H1 (cell line): Measurements from ENCODE around the gene PTPMT1. TPM values are rescaled to one million over a fixed set of nuclear protein-coding genes. Genes with fewer than 3 reads are reported as not detected.

ENCODE experiments used
- CTCF ChIA-PET: fragments of 300-600 bp; sonication (Branson Sonifier 250); formaldehyde crosslinking; loops from one replicate; lab custom pipeline; 2021; ENCODE audit not compliant: partially characterized antibody; lab: Charles Lee
- POLR2A ChIA-PET: fragments of 300-600 bp; sonication (Branson Sonifier 250); formaldehyde crosslinking; loops from one replicate; lab custom pipeline; 2021; ENCODE audit warnings: inconsistent platforms; ENCODE audit not compliant: partially characterized antibody; lab: Charles Lee
- DNase-seq, 2 experiments: peaks; one replicate each; pipeline versions ENCODE4 v3.0.0 to v3.0.0-alpha.2; 2010 to 2022; ENCODE audit warnings: low spot score in 2 of 2, low read depth in 1 of 2, mixed read lengths in 1 of 2
- FAIRE-seq: peaks from 2 replicates; lab custom pipeline; 2011; peaks lifted over from hg19 to GRCh38; lab: Jason Lieb, UNC
- H2AFZ ChIP-seq: 2 replicates; pipeline ENCODE4 v1.8.1; 2012; ENCODE audit warnings: low read length, inconsistent platforms
- H2AK5ac ChIP-seq: 2 replicates; pipeline ENCODE4 v1.6.1; 2013; ENCODE audit warnings: low read depth, low read length
- H2BK120ac ChIP-seq: replicated peaks from 2 replicates; pipeline ENCODE3; 2013; ENCODE audit warnings: low read depth, low read length, inconsistent platforms
- H2BK12ac ChIP-seq: 2 replicates; pipeline ENCODE4 v1.6.1; 2013; ENCODE audit warnings: low read depth, low read length
- H2BK15ac ChIP-seq: 2 replicates; pipeline ENCODE4 v1.6.1; 2013; ENCODE audit warnings: low read length
- H2BK20ac ChIP-seq: 2 replicates; pipeline ENCODE4 v1.6.1; 2013; ENCODE audit warnings: low read length
- H2BK5ac ChIP-seq: 2 replicates; pipeline ENCODE4 v1.6.1; 2013; ENCODE audit warnings: low read depth, low read length
- H3K14ac ChIP-seq: 2 replicates; pipeline ENCODE4 v1.6.1; 2013; ENCODE audit warnings: inconsistent platforms; ENCODE audit not compliant: insufficient read length
- H3K18ac ChIP-seq: 2 replicates; pipeline ENCODE4 v1.6.1; 2013; ENCODE audit warnings: low read length; ENCODE audit errors: extremely low read depth
- H3K23ac ChIP-seq: 2 replicates; pipeline ENCODE4 v1.6.1; 2013; ENCODE audit warnings: inconsistent platforms; ENCODE audit not compliant: insufficient read length
- H3K23me2 ChIP-seq: 2 replicates; pipeline ENCODE4 v1.6.1; 2013; ENCODE audit warnings: low read depth, low read length
- H3K27ac ChIP-seq: 2 replicates; pipeline ENCODE4 v1.6.1; 2011; ENCODE audit warnings: low read depth, low read length, inconsistent platforms
- H3K27me3 ChIP-seq, 4 experiments: replicated peaks in 1 of 4; 1 replicate in 1 of 4; 2 replicates in 3 of 4; pipeline versions ENCODE4 v1.6.1 to v1.8.1; 2011 to 2013; ENCODE audit warnings: low read length in 3 of 4, mild to moderate bottlenecking in 3 of 4, inconsistent platforms in 2 of 4, mixed read lengths in 2 of 4, moderate library complexity in 1 of 4; ENCODE audit not compliant: control insufficient read depth in 3 of 4, insufficient read depth in 3 of 4; ENCODE audit errors: extremely low read depth in 1 of 4
- H3K36me3 ChIP-seq, 4 experiments: 2 replicates each; pipeline versions ENCODE4 v1.6.1 to v1.8.1; 2011 to 2013; ENCODE audit warnings: mild to moderate bottlenecking in 4 of 4, low read length in 3 of 4, moderate library complexity in 2 of 4, control low read depth in 1 of 4, inconsistent platforms in 1 of 4; ENCODE audit not compliant: insufficient read depth in 4 of 4, control insufficient read depth in 2 of 4
- H3K4ac ChIP-seq: replicated peaks from 2 replicates; pipeline ENCODE3; 2013; ENCODE audit warnings: low read length, low read depth, mixed read lengths, inconsistent platforms; ENCODE audit not compliant: insufficient read length
- H3K4me1 ChIP-seq, 4 experiments: replicated peaks in 1 of 4; 1 replicate in 1 of 4; 2 replicates in 3 of 4; pipeline versions ENCODE4 v1.6.1 to v1.8.1; 2011 to 2013; ENCODE audit warnings: low read length in 3 of 4, inconsistent platforms in 2 of 4, mixed read lengths in 1 of 4; ENCODE audit not compliant: insufficient read depth in 4 of 4, control insufficient read depth in 3 of 4
- H3K4me2 ChIP-seq, 2 experiments: 2 replicates each; pipeline versions ENCODE4 v1.6.1 to v1.8.1; 2011 to 2013; ENCODE audit warnings: low read depth in 2 of 2, low read length in 2 of 2, control low read depth in 1 of 2, inconsistent platforms in 1 of 2, mild to moderate bottlenecking in 1 of 2; ENCODE audit not compliant: insufficient read depth in 1 of 2
- H3K4me3 ChIP-seq, 4 experiments: fragments of 200-600, 300-600 bp in 1 of 4; sonication (generic), shearing (Covaris generic), sonication (Bioruptor Twin) in 1 of 4; 2 replicates each; pipeline versions ENCODE4 v1.5.1 to v1.8.1; 2011 to 2016; ENCODE audit warnings: low read length in 4 of 4, low read depth in 3 of 4, control low read depth in 2 of 4, inconsistent platforms in 2 of 4, mild to moderate bottlenecking in 2 of 4, mixed read lengths in 1 of 4, moderate library complexity in 1 of 4; ENCODE audit not compliant: insufficient read depth in 2 of 4; ENCODE audit errors: extremely low read depth in 1 of 4
- H3K56ac ChIP-seq: replicated peaks from 2 replicates; pipeline ENCODE3; 2013; ENCODE audit warnings: low read depth, mild to moderate bottlenecking, mixed read lengths, low read length, inconsistent platforms; ENCODE audit not compliant: insufficient read length
- H3K79me1 ChIP-seq: 2 replicates; pipeline ENCODE4 v1.6.1; 2013; ENCODE audit warnings: low read depth, low read length, control low read depth
- H3K79me2 ChIP-seq, 2 experiments: 2 replicates each; pipeline versions ENCODE4 v1.6.1 to v1.8.1; 2012 to 2013; ENCODE audit warnings: low read length in 2 of 2, mild to moderate bottlenecking in 2 of 2, inconsistent platforms in 1 of 2; ENCODE audit not compliant: insufficient read depth in 2 of 2, control insufficient read depth in 1 of 2
- H3K9ac ChIP-seq, 4 experiments: replicated peaks in 1 of 4; 1 replicate in 1 of 4; 2 replicates in 3 of 4; pipeline versions ENCODE4 v1.6.1 to v1.8.1; 2011 to 2013; ENCODE audit warnings: low read depth in 3 of 4, low read length in 3 of 4, control low read depth in 2 of 4, mild to moderate bottlenecking in 2 of 4, moderate library complexity in 2 of 4, inconsistent platforms in 1 of 4; ENCODE audit errors: extremely low read depth in 1 of 4
- H3K9me3 ChIP-seq, 2 experiments: 2 replicates each; pipeline versions ENCODE4 v1.6.1 to v1.8.1; 2012 to 2013; ENCODE audit warnings: mild to moderate bottlenecking in 2 of 2, moderate library complexity in 2 of 2, control low read depth in 1 of 2, inconsistent platforms in 1 of 2, low read depth in 1 of 2, low read length in 1 of 2, mixed read lengths in 1 of 2; ENCODE audit not compliant: insufficient read depth in 2 of 2
- H4K20me1 ChIP-seq, 2 experiments: replicated peaks in 1 of 2; 2 replicates each; pipeline versions ENCODE3 to v1.8.1; 2011 to 2013; ENCODE audit warnings: inconsistent platforms in 2 of 2, low read length in 2 of 2, mild to moderate bottlenecking in 1 of 2; ENCODE audit not compliant: insufficient read depth in 2 of 2, control insufficient read depth in 1 of 2
- H4K5ac ChIP-seq: 2 replicates; pipeline ENCODE4 v1.6.1; 2013; ENCODE audit warnings: low read length, low read depth, mixed read lengths, inconsistent platforms; ENCODE audit not compliant: insufficient read length
- H4K8ac ChIP-seq: 2 replicates; pipeline ENCODE4 v1.8.0; 2013; ENCODE audit warnings: mild to moderate bottlenecking, moderate library complexity, low read length, inconsistent platforms; ENCODE audit not compliant: insufficient read depth; ENCODE audit errors: extremely low read depth
- H4K91ac ChIP-seq: replicated peaks from 2 replicates; pipeline ENCODE3; 2013; ENCODE audit warnings: low read length, mixed read lengths, inconsistent platforms; ENCODE audit not compliant: insufficient read length
- RAD21 ChIP-seq, 2 experiments: IDR thresholded peaks in 1 of 2; conservative IDR thresholded peaks in 1 of 2; 2 replicates each; pipeline ENCODE4 v1.6.1; 2011; ENCODE audit warnings: low read depth in 2 of 2, low read length in 2 of 2, improper control_type of control experiment in 1 of 2, inconsistent platforms in 1 of 2, mild to moderate bottlenecking in 1 of 2, moderate library complexity in 1 of 2
- WGBS, 2 experiments: shearing (Covaris generic) in 1 of 2; methylation state at CpG; one replicate each; pipeline versions ENCODE4 v1.1.6 to v1.1.7; 2013 to 2015; ENCODE audit warnings: low lambda C conversion rate in 2 of 2, mixed read lengths in 2 of 2, inconsistent platforms in 1 of 2, low coverage in 1 of 2, missing lambda C conversion rate in 1 of 2; ENCODE audit not compliant: insufficient replicate concordance in 2 of 2, insufficient coverage in 1 of 2, insufficient read length in 1 of 2; ENCODE audit errors: extremely low coverage in 1 of 2, missing lambda C conversion rate in 1 of 2; 5-methylcytosine and 5-hydroxymethylcytosine counted together
- polyA plus RNA-seq, 7 experiments: library from polyadenylated mRNA; depleted of rRNA in 3 of 7; stranded (reverse) in 5 of 7; unstranded in 2 of 7; fragments of >200 nt in 5 of 7; fragments of 200-250 nt in 2 of 7; gene quantifications; 1 replicate in 5 of 7; 2 replicates in 1 of 7; 4 replicates in 1 of 7; pipeline versions ENCODE4 v1.2.1 to v1.2.3, GENCODE V29; 2011 to 2013; ENCODE audit warnings: missing spikeins in 2 of 7, mixed read lengths in 2 of 7
- total RNA-seq: library from RNA; stranded (reverse); fragmentation: NEBNext Ultra II Directional; extraction: Animal tissue kit (Norgen Biotek cat#: 25700); gene quantifications from 2 replicates; pipeline ENCODE4 v1.2.1, GENCODE V29; 2021

The PTPMT1 gene
- total and polyA plus RNA-seq, 2 of the 8 experiments (the other 6 are each of a cell fraction or from before 2014, with no cell fraction given) = 44.8 to 105 TPM

DNA sequence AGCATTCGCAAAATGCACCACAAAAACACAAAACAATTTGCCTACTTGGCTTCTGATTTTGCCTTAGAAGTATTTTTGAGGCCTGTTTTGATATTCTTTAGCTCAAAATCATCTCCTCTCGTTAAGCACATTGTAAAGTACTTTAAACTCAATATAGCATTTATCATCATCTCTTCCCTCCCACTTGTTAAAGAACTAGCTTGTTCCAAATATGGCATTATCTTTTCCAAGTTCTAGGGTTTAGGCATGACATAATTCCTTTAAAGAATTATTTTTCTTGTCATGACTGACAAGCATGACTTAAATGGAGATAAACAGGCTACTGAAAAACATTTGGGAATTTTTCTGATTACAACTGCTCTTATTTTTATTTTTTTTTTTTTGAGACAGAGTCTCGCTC lies 33.7 kb upstream of the PTPMT1 start:
- CTCF ChIA-PET = interaction anchor here (0.5 to 1.4 kb wide), 6 partner anchors 8 to 119 kb away, joined by 3 to 4 read pairs (median 4); partner anchors contain the start of gene CELF1
- FAIRE-seq = no peak
- no peak for TF ChIP-seq RAD21 (IDR thresholded peaks at IDR 0.05 in 1 of 2, conservative IDR thresholded peaks at IDR 0.05 in 1 of 2; ENCODE audit: low read depth in 2 of 2, low read length in 2 of 2)
- TF ChIP-seq, all 59 proteins: peak for 0
- H2AK5ac ChIP-seq = no peak overlapping the region
- H2BK20ac ChIP-seq = no peak overlapping the region
- no peak overlapping the region for H2BK12ac ChIP-seq
- no peak overlapping the region for H3K56ac ChIP-seq
- peaks cover 23% of the 10 kb centered on the region in 2 experiments for H4K20me1 ChIP-seq
- H3K4me1 ChIP-seq = no peaks in the 10 kb centered on the region; a peak in 1 of 7 replicates
- no peak overlapping the region for H2BK15ac ChIP-seq
- peaks cover 0 to 8% (median 0%) of the 10 kb centered on the region in 4 experiments; a peak in 1 of 8 replicates for H3K36me3 ChIP-seq
- H3K4me3 ChIP-seq = no peak overlapping the region
- H4K8ac ChIP-seq = no peak overlapping the region
- H3K27me3 ChIP-seq = no peaks in the 10 kb centered on the region
- H3K23ac ChIP-seq = no peak overlapping the region
- no peak overlapping the region for H3K27ac ChIP-seq
- no peak for DNase-seq
- POLR2A ChIA-PET = interaction anchor here (1.4 to 2.1 kb wide), 4 partner anchors 9 to 22 kb away, joined by 4 to 10 read pairs (median 6); partner anchors contain the start of gene CELF1
- H3K9me3 ChIP-seq = no peaks in the 10 kb centered on the region
- 91% methylated on average over 2 of the region's 3 CpGs; no CpG with 5 or more reads in 1 of the 2 experiments for WGBS, 2 experiments
- no peaks in the 10 kb centered on the region for H3K79me1 ChIP-seq
- H2BK5ac ChIP-seq = no peak overlapping the region
- H4K91ac ChIP-seq = no peak overlapping the region
- no peak overlapping the region for H3K4ac ChIP-seq
- no peak overlapping the region for H3K4me2 ChIP-seq
- H3K9ac ChIP-seq = no peak overlapping the region
- H3K14ac ChIP-seq = no peak overlapping the region
- no peak overlapping the region for H2BK120ac ChIP-seq
- no peaks in the 10 kb centered on the region for H3K23me2 ChIP-seq
- no peak overlapping the region for H3K18ac ChIP-seq
- H3K79me2 ChIP-seq = peaks cover 20 to 99% of the 10 kb centered on the region in 2 experiments
- no peak overlapping the region for H2AFZ ChIP-seq
- H4K5ac ChIP-seq = no peak overlapping the region
